Keratinocyte (primary cell): ENCODE measurements around the gene MTHFD1L.

Source experiments
- EZH2 ChIP-seq: IDR thresholded peaks from one replicate; pipeline ENCODE4 v1.6.1; 2012; ENCODE audit warnings: inconsistent platforms, mild to moderate bottlenecking, low read length, moderate library complexity
- TF ChIP-seq, protein P1 (sequence below), 3 experiments: IDR thresholded peaks in 1 of 3; conservative IDR thresholded peaks in 1 of 3; optimal IDR thresholded peaks in 1 of 3; 2 replicates in 2 of 3; 3 replicates in 1 of 3; pipeline versions ENCODE3 to v1.5.1; 2011; ENCODE audit warnings: low read length in 3 of 3, mild to moderate bottlenecking in 3 of 3, moderate library complexity in 2 of 3, control low read depth in 1 of 3, inconsistent platforms in 1 of 3; ENCODE audit not compliant: insufficient read depth in 2 of 3; ENCODE audit errors: extremely low read depth in 1 of 3

DNA sequence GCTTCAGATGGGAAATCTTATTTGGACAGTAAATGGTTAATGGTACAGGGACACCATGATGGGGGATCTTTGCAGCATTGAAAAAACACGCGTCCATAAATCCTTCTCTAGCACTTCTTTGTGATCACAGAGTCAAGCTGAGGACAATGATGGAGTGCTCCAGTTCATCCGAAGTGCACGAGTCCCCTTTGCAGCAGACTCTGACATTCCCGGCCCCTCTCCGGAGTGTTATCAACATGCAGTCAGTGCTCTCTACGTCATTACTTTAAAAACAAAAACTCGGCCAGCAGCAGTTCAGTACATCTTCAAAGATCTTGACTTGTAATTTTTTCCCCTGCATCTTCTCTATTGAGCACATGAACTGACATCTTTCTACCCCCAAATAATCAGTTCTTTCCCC lies 188.8 kb downstream of the MTHFD1L start:
- TF ChIP-seq, protein P1, sequence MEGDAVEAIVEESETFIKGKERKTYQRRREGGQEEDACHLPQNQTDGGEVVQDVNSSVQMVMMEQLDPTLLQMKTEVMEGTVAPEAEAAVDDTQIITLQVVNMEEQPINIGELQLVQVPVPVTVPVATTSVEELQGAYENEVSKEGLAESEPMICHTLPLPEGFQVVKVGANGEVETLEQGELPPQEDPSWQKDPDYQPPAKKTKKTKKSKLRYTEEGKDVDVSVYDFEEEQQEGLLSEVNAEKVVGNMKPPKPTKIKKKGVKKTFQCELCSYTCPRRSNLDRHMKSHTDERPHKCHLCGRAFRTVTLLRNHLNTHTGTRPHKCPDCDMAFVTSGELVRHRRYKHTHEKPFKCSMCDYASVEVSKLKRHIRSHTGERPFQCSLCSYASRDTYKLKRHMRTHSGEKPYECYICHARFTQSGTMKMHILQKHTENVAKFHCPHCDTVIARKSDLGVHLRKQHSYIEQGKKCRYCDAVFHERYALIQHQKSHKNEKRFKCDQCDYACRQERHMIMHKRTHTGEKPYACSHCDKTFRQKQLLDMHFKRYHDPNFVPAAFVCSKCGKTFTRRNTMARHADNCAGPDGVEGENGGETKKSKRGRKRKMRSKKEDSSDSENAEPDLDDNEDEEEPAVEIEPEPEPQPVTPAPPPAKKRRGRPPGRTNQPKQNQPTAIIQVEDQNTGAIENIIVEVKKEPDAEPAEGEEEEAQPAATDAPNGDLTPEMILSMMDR (optimal IDR thresholded peaks at IDR 0.05 in 1 of 3, IDR thresholded peaks at IDR 0.05 in 1 of 3, conservative IDR thresholded peaks at IDR 0.05 in 1 of 3; ENCODE audit: extremely low read depth in 1 of 3, insufficient read depth in 2 of 3, low read length in 3 of 3), result no peak
- no peak for TF ChIP-seq EZH2
